GM23248 (cell line): Measurements from ENCODE around the gene ZNF668. TPM values are rescaled to one million over a fixed set of nuclear protein-coding genes. Genes with fewer than 3 reads are reported as not detected.
A peak's percentile ranks its signal among the peaks of the same experiment; 100 is the strongest.

Experiments
- DNase-seq: peaks from one replicate; pipeline ENCODE4 v3.0.0-alpha.2; 2015
- H2AFZ ChIP-seq: fragments of 200-600 bp; sonication (generic); 2 replicates; pipeline ENCODE4 v1.6.1; 2016; ENCODE audit warnings: antibody characterized with exemption
- H3F3A ChIP-seq: fragments of 200-600 bp; sonication (generic); 2 replicates; pipeline ENCODE4 v1.6.1; 2016; ENCODE audit warnings: mild to moderate bottlenecking, antibody characterized with exemption, mixed run types; ENCODE audit not compliant: insufficient read depth
- H3K27ac ChIP-seq: fragments of 200-600 bp; sonication (generic); 2 replicates; pipeline ENCODE4 v1.5.1; 2016; ENCODE audit warnings: mild to moderate bottlenecking
- H3K27me3 ChIP-seq: fragments of 200-600 bp; sonication (generic); replicated peaks from 2 replicates; pipeline ENCODE4 v1.6.1; 2016; ENCODE audit warnings: mild to moderate bottlenecking; ENCODE audit not compliant: insufficient read depth
- H3K36me3 ChIP-seq: fragments of 200-600 bp; sonication (generic); 2 replicates; pipeline ENCODE4 v1.6.1; 2016; ENCODE audit warnings: low read depth, mild to moderate bottlenecking
- H3K4me1 ChIP-seq: fragments of 200-600 bp; sonication (generic); 2 replicates; pipeline ENCODE4 v1.6.1; 2016; ENCODE audit warnings: mild to moderate bottlenecking; ENCODE audit not compliant: insufficient read depth
- H3K4me2 ChIP-seq: fragments of 200-600 bp; sonication (generic); one replicate; pipeline ENCODE4 v1.6.1; 2016; ENCODE audit warnings: mild to moderate bottlenecking; ENCODE audit not compliant: unreplicated experiment
- H3K4me3 ChIP-seq: fragments of 200-600 bp; sonication (generic); 2 replicates; pipeline ENCODE4 v1.5.1; 2016; ENCODE audit warnings: mild to moderate bottlenecking
- H3K79me2 ChIP-seq: fragments of 200-600 bp; sonication (generic); 2 replicates; pipeline ENCODE4 v1.6.1; 2016; ENCODE audit warnings: mild to moderate bottlenecking; ENCODE audit not compliant: insufficient read depth
- H3K9ac ChIP-seq: fragments of 200-600 bp; sonication (generic); 2 replicates; pipeline ENCODE4 v1.6.1; 2016; ENCODE audit warnings: mild to moderate bottlenecking
- H3K9me2 ChIP-seq: fragments of 200-600 bp; sonication (generic); 2 replicates; pipeline ENCODE4 v1.6.1; 2016; ENCODE audit warnings: mixed run types, mild to moderate bottlenecking, moderate library complexity; ENCODE audit not compliant: insufficient read depth
- H3K9me3 ChIP-seq: fragments of 200-600 bp; sonication (generic); one replicate; pipeline ENCODE4 v1.6.1; 2017; ENCODE audit warnings: low read depth
- H4K20me1 ChIP-seq: fragments of 200-600 bp; sonication (generic); 2 replicates; pipeline ENCODE4 v1.6.0; 2016; ENCODE audit not compliant: insufficient read depth
- EZH2 ChIP-seq: fragments of 200-600 bp; sonication (generic); IDR thresholded peaks from 2 replicates; pipeline ENCODE4 v1.6.1; 2018; ENCODE audit warnings: antibody characterized with exemption, mild to moderate bottlenecking; ENCODE audit not compliant: insufficient read depth, poor library complexity, severe bottlenecking
- EZH2phosphoT487 ChIP-seq: fragments of 200-600 bp; sonication (generic); IDR thresholded peaks from 2 replicates; pipeline ENCODE4 v1.6.1; 2018; ENCODE audit warnings: antibody characterized with exemption, moderate library complexity, mild to moderate bottlenecking, low read depth; ENCODE audit not compliant: insufficient read depth
- WGBS, 2 experiments: methylation state at CpG; one replicate each; pipeline ENCODE4 v1.1.6; 2015 to 2017; ENCODE audit warnings: low lambda C conversion rate in 2 of 2, low coverage in 1 of 2; ENCODE audit errors: missing lambda C conversion rate in 2 of 2; 5-methylcytosine and 5-hydroxymethylcytosine counted together
- in situ Hi-C: fragments of 300-500 bp; cut with MboI; formaldehyde crosslinking; loops from 2 replicates; pipeline ENCODE4 v1.15.0; 2020
- polyA plus RNA-seq: library from polyadenylated mRNA; unstranded; fragments of >200 nt; fragmentation: Nextera tagmentation; extraction: Ambion mirVana; gene quantifications from 2 replicates; pipeline ENCODE4 v1.2.1, GENCODE V29; 2016
- total RNA-seq: library from RNA; depleted of rRNA; stranded (reverse); fragments of >200 nt; shearing (Covaris generic); gene quantifications from 2 replicates; pipeline ENCODE4 v1.2.3, GENCODE V29; 2014

The ZNF668 gene
- total and polyA plus RNA-seq, 2 experiments from 2014 or later, result 19.5 to 21.8 TPM

DNA sequence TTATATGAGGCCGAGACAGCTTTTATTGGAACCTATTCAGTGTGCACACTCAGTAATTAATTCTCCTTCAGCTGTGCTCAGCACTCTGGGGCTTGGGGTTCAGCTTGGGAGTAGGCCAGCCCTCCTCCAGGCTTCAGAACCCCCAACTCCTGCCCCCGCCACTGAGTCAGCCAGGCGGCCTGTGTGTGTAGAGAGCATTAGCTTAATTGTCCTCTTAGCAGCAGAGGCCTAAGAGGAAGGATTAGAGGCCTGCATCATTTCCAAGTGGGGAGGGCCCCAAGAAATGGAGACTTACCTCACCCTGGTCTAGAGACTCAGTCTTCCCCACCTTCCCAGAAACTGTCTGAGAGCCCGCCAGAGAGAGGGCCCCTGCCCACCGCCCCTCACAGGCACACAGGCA is 13.9 kb upstream of the ZNF668 start:
- in situ Hi-C loops, result no loop called here
- 83 to 96% methylated on average over 5 of the region's 5 CpGs for WGBS, 2 experiments
- H3K9ac ChIP-seq, result peak overlapping the region; percentile 14; the same call in 1 of the 2 replicates

DNA sequence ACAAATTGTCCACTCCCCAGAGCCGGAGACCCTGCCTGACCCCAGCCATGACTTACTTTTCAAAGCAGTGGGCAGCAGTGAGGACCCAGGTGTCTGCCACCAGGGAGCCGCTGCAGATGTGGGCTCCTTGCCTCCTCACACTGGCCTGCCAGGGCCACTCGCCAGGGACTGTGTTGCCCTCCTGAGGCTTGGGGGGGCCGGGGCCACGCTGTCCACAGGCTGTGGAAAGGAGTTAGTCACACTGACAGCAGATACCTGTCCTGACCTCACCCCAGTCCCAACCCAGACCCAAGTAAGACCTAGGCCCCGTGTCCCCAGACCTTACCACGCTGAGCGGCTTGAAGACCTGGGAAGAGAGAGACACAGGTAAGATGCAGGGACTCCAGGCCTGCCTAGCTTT is 13.4 kb upstream of the ZNF668 start:
- H3K4me1 ChIP-seq, result peaks cover 23% of the 10 kb centered on the region
- H3K4me2 ChIP-seq, result no peak overlapping the region
- H3K9ac ChIP-seq, result no peak overlapping the region
- 96 to 97% methylated on average over 8 of the region's 8 CpGs for WGBS, 2 experiments
- in situ Hi-C loops, result no loop called here
- H3K79me2 ChIP-seq, result peaks cover 55% of the 10 kb centered on the region
- peaks cover 16% of the 10 kb centered on the region for H3F3A ChIP-seq
- H3K9me3 ChIP-seq, result no peaks in the 10 kb centered on the region
- H2AFZ ChIP-seq, result no peak overlapping the region
- no peaks in the 10 kb centered on the region for H4K20me1 ChIP-seq
- no peaks in the 10 kb centered on the region for H3K9me2 ChIP-seq
- peaks cover 13% of the 10 kb centered on the region; the same call in 1 of the 2 replicates for H3K36me3 ChIP-seq
- H3K4me3 ChIP-seq, result no peak overlapping the region
- no peak for TF ChIP-seq EZH2phosphoT487
- TF ChIP-seq EZH2, result no peak
- no peak overlapping the region for H3K27ac ChIP-seq
- no peaks in the 10 kb centered on the region for H3K27me3 ChIP-seq
- no peak for DNase-seq

More for the DNA sequence above, 13.9 kb upstream of the ZNF668 start:
- H3K27me3 ChIP-seq, result no peaks in the 10 kb centered on the region
- no peak for TF ChIP-seq EZH2phosphoT487
- no peak for TF ChIP-seq EZH2
- H3K9me3 ChIP-seq, result no peaks in the 10 kb centered on the region
- no peak for DNase-seq
- H3K9me2 ChIP-seq, result no peaks in the 10 kb centered on the region
- H3F3A ChIP-seq, result peaks cover 21% of the 10 kb centered on the region
- H3K27ac ChIP-seq, result no peak overlapping the region
- no peak overlapping the region for H2AFZ ChIP-seq
- H3K4me1 ChIP-seq, result peaks cover 27% of the 10 kb centered on the region
- peaks cover 55% of the 10 kb centered on the region for H3K79me2 ChIP-seq
- peaks cover 13% of the 10 kb centered on the region; the same call in 1 of the 2 replicates for H3K36me3 ChIP-seq
- no peak overlapping the region for H3K4me3 ChIP-seq
- H3K4me2 ChIP-seq, result no peak overlapping the region
- H4K20me1 ChIP-seq, result no peaks in the 10 kb centered on the region

DNA sequence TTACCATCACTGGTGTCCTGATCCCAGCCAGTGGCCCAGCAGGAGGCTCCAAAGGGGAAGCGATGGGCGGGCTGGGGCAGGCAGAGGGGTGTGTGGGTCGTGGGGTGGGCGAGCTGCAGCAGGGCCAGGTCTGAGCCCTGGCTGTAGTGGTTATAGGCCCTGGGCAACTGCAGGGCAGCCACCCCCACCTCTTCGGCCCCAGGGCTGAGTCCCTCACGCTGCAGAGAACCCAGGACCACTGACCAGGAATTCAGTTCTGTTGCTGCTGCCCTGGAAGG is 12.5 kb upstream of the ZNF668 start:
- Histone ChIP-seq H3K4me2 (no peak overlapping the region), H3K4me1 (peaks cover 15% of the 10 kb centered on the region), H3K9me2 (no peaks in the 10 kb centered on the region), H4K20me1 (no peaks in the 10 kb centered on the region), H2AFZ (no peak overlapping the region), H3K4me3 (no peak overlapping the region), H3K9me3 (no peaks in the 10 kb centered on the region), H3K27me3 (no peaks in the 10 kb centered on the region), H3K36me3 (peaks cover 11% of the 10 kb centered on the region; the same call in 1 of the 2 replicates), H3K79me2 (peaks cover 59% of the 10 kb centered on the region), H3K27ac (no peak overlapping the region), H3F3A (peaks cover 9% of the 10 kb centered on the region), H3K9ac (no peak overlapping the region)
- in situ Hi-C loops, result no loop called here
- 76 to 90% methylated on average over 4 to 6 of the region's 6 CpGs for WGBS, 2 experiments
- no peak for DNase-seq
- TF ChIP-seq EZH2phosphoT487, result no peak
- no peak for TF ChIP-seq EZH2

DNA sequence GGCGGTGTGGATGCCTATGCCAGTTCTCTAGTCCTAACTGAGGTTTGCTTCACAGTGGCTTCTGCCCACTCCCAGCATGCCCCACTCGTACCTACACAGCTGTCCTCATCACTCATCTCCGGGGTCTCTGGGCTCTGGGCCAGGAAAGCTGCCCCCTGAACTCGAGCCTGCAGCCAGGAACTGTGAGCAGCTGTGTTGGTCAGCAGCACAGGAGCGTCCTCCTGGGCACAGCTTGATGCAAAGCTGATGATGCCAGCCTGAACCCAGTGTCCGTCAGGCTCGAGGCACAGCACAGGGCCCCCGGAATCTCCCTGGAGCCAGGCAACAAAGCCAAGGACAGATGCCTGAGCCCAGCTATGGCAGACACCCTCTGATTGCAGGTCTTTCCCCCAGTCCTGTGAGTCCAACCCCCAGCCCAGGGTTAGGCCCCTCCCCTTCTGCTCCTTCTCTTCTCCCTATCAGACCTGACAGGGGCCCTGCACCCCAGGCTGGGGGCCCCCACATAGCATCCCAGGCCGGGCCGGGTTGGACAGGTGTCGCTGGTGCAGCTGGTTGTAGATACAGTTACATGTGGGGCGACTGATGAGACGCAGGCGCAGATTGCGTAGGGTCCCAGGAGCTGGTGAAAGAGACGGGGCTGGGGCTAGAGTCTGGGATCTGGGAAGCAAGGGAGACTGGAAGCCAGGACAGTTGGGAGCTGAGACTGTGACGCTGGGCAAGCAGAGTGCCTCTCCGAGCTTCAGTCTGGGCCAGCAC is 12.0 kb upstream of the ZNF668 start:
- 92% methylated on average over 18 of the region's 18 CpGs for WGBS, 2 experiments
- H3K27ac ChIP-seq, result no peak overlapping the region
- DNase-seq, result no peak
- peaks cover 6% of the 10 kb centered on the region; the same call in 1 of the 2 replicates for H3K36me3 ChIP-seq
- H4K20me1 ChIP-seq, result no peaks in the 10 kb centered on the region
- no peak overlapping the region for H3K4me3 ChIP-seq
- in situ Hi-C loops, result no loop called here
- H3K9me2 ChIP-seq, result no peaks in the 10 kb centered on the region
- H3K9ac ChIP-seq, result no peak overlapping the region
- H3K4me1 ChIP-seq, result peaks cover 10% of the 10 kb centered on the region
- no peaks in the 10 kb centered on the region for H3K9me3 ChIP-seq
- H3K79me2 ChIP-seq, result peaks cover 54% of the 10 kb centered on the region
- no peak overlapping the region for H3K4me2 ChIP-seq
- H3K27me3 ChIP-seq, result no peaks in the 10 kb centered on the region
- H3F3A ChIP-seq, result peaks cover 4% of the 10 kb centered on the region
- no peak for TF ChIP-seq EZH2
- no peak for TF ChIP-seq EZH2phosphoT487
- H2AFZ ChIP-seq, result no peak overlapping the region
